Activated CD8-positive, alpha-beta memory T cell treated with anti-CD3 and anti-CD28 coated beads, Interleukin-2, amount 10 ng/mL, durations not matched to agents 7 days and 5 days (primary cell): ENCODE measurements around the gene GNAO1. TPM values are rescaled to one million over a fixed set of nuclear protein-coding genes. Genes with fewer than 3 reads are reported as not detected.
A peak's percentile ranks its signal among the peaks of the same experiment; 100 is the strongest.
"Not testable (repeated sequence)": the region's sequence is repeated elsewhere in the genome, so short reads cannot be mapped to it uniquely, and the experiment has no call there.

ENCODE experiments used
- ATAC-seq: fragments of 150-1000 bp; cut with Tn5 transposase; one replicate; pipeline ENCODE4 v1.10.0; 2021; ENCODE audit warnings: moderate library complexity
- CTCF ChIA-PET: fragments of 350-600 bp; sonication (Branson Sonifier 250); formaldehyde crosslinking; loops from one replicate; lab custom pipeline; 2021; ENCODE audit warnings: antibody characterized with exemption; lab: Charles Lee
- DNase-seq: peaks from one replicate; pipeline ENCODE4 v3.0.0-alpha.2; 2020
- H3K27ac Mint-ChIP-seq: one replicate; pipeline ENCODE4 v1.8.0; 2021; ENCODE audit warnings: mild to moderate bottlenecking, mixed read lengths
- H3K27me3 Mint-ChIP-seq: one replicate; pipeline ENCODE4 v1.8.0; 2021; ENCODE audit warnings: mixed read lengths
- H3K36me3 Mint-ChIP-seq: one replicate; pipeline ENCODE4 v1.8.0; 2021; ENCODE audit warnings: mild to moderate bottlenecking, mixed read lengths
- H3K4me1 Mint-ChIP-seq: one replicate; pipeline ENCODE4 v1.8.0; 2021; ENCODE audit warnings: mixed read lengths
- H3K4me3 Mint-ChIP-seq: one replicate; pipeline ENCODE4 v1.8.0; 2021; ENCODE audit warnings: mild to moderate bottlenecking, moderate library complexity, mixed read lengths
- H3K9me3 Mint-ChIP-seq: one replicate; pipeline ENCODE4 v1.8.0; 2022; ENCODE audit warnings: low read depth, mixed read lengths
- total RNA-seq, 2 experiments: library from RNA; stranded (reverse); gene quantifications; one replicate each; pipeline ENCODE4 v1.2.3, GENCODE V29; 2021

The GNAO1 gene
- total RNA-seq, 2 experiments from 2014 or later, result 1.5 to 4.3 TPM

- ATAC-seq (no peak), DNase-seq (no peak)
- H3K9me3 Mint-ChIP-seq, result peaks cover 10% of the 10 kb centered on the region
- H3K27ac Mint-ChIP-seq, result no peak overlapping the region
- no peak overlapping the region for H3K4me3 Mint-ChIP-seq
- H3K4me1 Mint-ChIP-seq, result no peaks in the 10 kb centered on the region
- CTCF ChIA-PET, result no interaction called here
- H3K27me3 Mint-ChIP-seq, result no peaks in the 10 kb centered on the region
- H3K36me3 Mint-ChIP-seq, result peaks cover 78% of the 10 kb centered on the region
These were observed 191.2 kb downstream of the GNAO1 start for GRCh38 chr16:56382459-56382858.

- Mint-ChIP-seq H3K9me3 (peaks cover 10% of the 10 kb centered on the region), H3K36me3 (peaks cover 77% of the 10 kb centered on the region), H3K27me3 (no peaks in the 10 kb centered on the region), H3K4me3 (no peak overlapping the region), H3K27ac (no peak overlapping the region), H3K4me1 (no peaks in the 10 kb centered on the region)
- ATAC-seq, result no peak
- no peak for DNase-seq
- CTCF ChIA-PET, result no interaction called here
These were observed 191.6 kb downstream of the GNAO1 start for GRCh38 chr16:56382901-56383355.

GRCh38 chr16:56384074-56384721 is 192.9 kb downstream of the GNAO1 start:
- no peak for ATAC-seq
- peaks cover 71% of the 10 kb centered on the region for H3K36me3 Mint-ChIP-seq
- no peak for DNase-seq
- CTCF ChIA-PET, result no interaction called here
- H3K4me1 Mint-ChIP-seq, result no peaks in the 10 kb centered on the region
- H3K27me3 Mint-ChIP-seq, result no peaks in the 10 kb centered on the region
- H3K27ac Mint-ChIP-seq, result no peak overlapping the region
- H3K9me3 Mint-ChIP-seq, result peaks cover 10% of the 10 kb centered on the region
- H3K4me3 Mint-ChIP-seq, result no peak overlapping the region

GRCh38 chr16:56387396-56387795 is 196.1 kb downstream of the GNAO1 start:
- no peak for DNase-seq
- peaks cover 3% of the 10 kb centered on the region for H3K9me3 Mint-ChIP-seq
- no peak for ATAC-seq
- peaks cover 60% of the 10 kb centered on the region for H3K36me3 Mint-ChIP-seq
- H3K4me3 Mint-ChIP-seq, result no peak overlapping the region
- H3K27me3 Mint-ChIP-seq, result no peaks in the 10 kb centered on the region
- CTCF ChIA-PET, result interaction anchor here (1.5 kb wide), 1 partner anchor 69 kb away, joined by 3 read pairs; no protein-coding TSS in a partner anchor
- H3K4me1 Mint-ChIP-seq, result no peaks in the 10 kb centered on the region
- no peak overlapping the region for H3K27ac Mint-ChIP-seq

GRCh38 chr16:56388209-56388608 is 196.9 kb downstream of the GNAO1 start:
- CTCF ChIA-PET, result interaction anchor here (1.5 kb wide), 1 partner anchor 70 kb away, joined by 3 read pairs; no protein-coding TSS in a partner anchor
- ATAC-seq, result no peak
- Mint-ChIP-seq H3K9me3 (peaks cover under 1% of the 10 kb centered on the region), H3K4me3 (no peak overlapping the region), H3K36me3 (peaks cover 57% of the 10 kb centered on the region), H3K27me3 (no peaks in the 10 kb centered on the region), H3K27ac (no peak overlapping the region), H3K4me1 (no peaks in the 10 kb centered on the region)
- DNase-seq, result no peak

- Mint-ChIP-seq H3K4me3 (no peak overlapping the region), H3K27me3 (no peaks in the 10 kb centered on the region), H3K27ac (no peak overlapping the region), H3K4me1 (peaks cover 1% of the 10 kb centered on the region), H3K9me3 (no peaks in the 10 kb centered on the region), H3K36me3 (peaks cover 50% of the 10 kb centered on the region)
- CTCF ChIA-PET, result no interaction called here
- no peak for ATAC-seq
- no peak for DNase-seq
These were observed 198.3 kb downstream of the GNAO1 start for GRCh38 chr16:56389554-56389953.

- DNase-seq, CTCF ChIA-PET, H3K4me3 Mint-ChIP-seq, H3K9me3 Mint-ChIP-seq, H3K27me3 Mint-ChIP-seq, H3K4me1 Mint-ChIP-seq, ATAC-seq, H3K27ac Mint-ChIP-seq: not testable (repeated sequence)
- peaks cover 38% of the 10 kb centered on the region for H3K36me3 Mint-ChIP-seq
These were observed 205.4 kb downstream of the GNAO1 start for GRCh38 chr16:56396724-56397123.

GRCh38 chr16:56399047-56399446 is 207.8 kb downstream of the GNAO1 start:
- CTCF ChIA-PET, result no interaction called here
- no peak overlapping the region for H3K27ac Mint-ChIP-seq
- no peaks in the 10 kb centered on the region for H3K9me3 Mint-ChIP-seq
- H3K4me3 Mint-ChIP-seq, result no peak overlapping the region
- no peak for ATAC-seq
- no peak for DNase-seq
- H3K4me1 Mint-ChIP-seq, result no peaks in the 10 kb centered on the region
- H3K36me3 Mint-ChIP-seq, result peaks cover 38% of the 10 kb centered on the region
- H3K27me3 Mint-ChIP-seq, result no peaks in the 10 kb centered on the region

- H3K4me1 Mint-ChIP-seq, result no peaks in the 10 kb centered on the region
- no peak overlapping the region for H3K4me3 Mint-ChIP-seq
- CTCF ChIA-PET, result no interaction called here
- no peak overlapping the region for H3K27ac Mint-ChIP-seq
- ATAC-seq (no peak), DNase-seq (no peak)
- no peaks in the 10 kb centered on the region for H3K27me3 Mint-ChIP-seq
- H3K9me3 Mint-ChIP-seq, result no peaks in the 10 kb centered on the region
- peaks cover 37% of the 10 kb centered on the region for H3K36me3 Mint-ChIP-seq
These were observed 208.2 kb downstream of the GNAO1 start for GRCh38 chr16:56399486-56399885.

GRCh38 chr16:56400458-56400857 is 209.2 kb downstream of the GNAO1 start:
- H3K36me3 Mint-ChIP-seq, result peaks cover 40% of the 10 kb centered on the region
- H3K4me3 Mint-ChIP-seq, result no peak overlapping the region
- DNase-seq (no peak), ATAC-seq (no peak)
- H3K4me1 Mint-ChIP-seq, result peaks cover 1% of the 10 kb centered on the region
- H3K9me3 Mint-ChIP-seq, result no peaks in the 10 kb centered on the region
- H3K27me3 Mint-ChIP-seq, result no peaks in the 10 kb centered on the region
- CTCF ChIA-PET, result interaction anchor here (1.0 to 1.5 kb wide), 2 partner anchors 9 to 22 kb away, joined by 3 read pairs; no protein-coding TSS in a partner anchor
- H3K27ac Mint-ChIP-seq, result no peak overlapping the region

- ATAC-seq (peak; percentile 39), DNase-seq (no peak)
- Mint-ChIP-seq H3K4me1 (peaks cover 4% of the 10 kb centered on the region), H3K36me3 (peaks cover 38% of the 10 kb centered on the region), H3K27ac (peak overlapping the region; percentile 0), H3K27me3 (no peaks in the 10 kb centered on the region), H3K4me3 (no peak overlapping the region), H3K9me3 (no peaks in the 10 kb centered on the region)
- CTCF ChIA-PET, result interaction anchor here (1.0 to 1.5 kb wide), 2 partner anchors 8 to 21 kb away, joined by 3 read pairs; no protein-coding TSS in a partner anchor
These were observed 210.2 kb downstream of the GNAO1 start for GRCh38 chr16:56401482-56401881.

- Mint-ChIP-seq H3K4me1 (peaks cover 4% of the 10 kb centered on the region), H3K27ac (no peak overlapping the region), H3K36me3 (peaks cover 35% of the 10 kb centered on the region), H3K9me3 (no peaks in the 10 kb centered on the region), H3K27me3 (no peaks in the 10 kb centered on the region), H3K4me3 (no peak overlapping the region)
- no peak for DNase-seq
- CTCF ChIA-PET, result no interaction called here
- ATAC-seq, result no peak
These were observed 214.8 kb downstream of the GNAO1 start for GRCh38 chr16:56405977-56406672.
